Sigmoid colon (tissue), 7 donors: ENCODE measurements around the gene HAND1. TPM values are rescaled to one million over a fixed set of nuclear protein-coding genes. Genes with fewer than 3 reads are reported as not detected.
A peak's percentile ranks its signal among the peaks of the same experiment; 100 is the strongest.

Source experiments
- DNase-seq: peaks from one replicate; pipeline ENCODE4 v3.0.0-alpha.2; 2019
- H3K27ac ChIP-seq, 4 donors: fragments of 200-600 bp; sonication (generic); one replicate each; pipeline ENCODE4 v1.5.1; 2016 to 2019; ENCODE audit warnings: mild to moderate bottlenecking in 1 of 4
- H3K27me3 ChIP-seq, 3 donors: fragments of 200-600 bp; sonication (generic); one replicate each; pipeline ENCODE4 v1.5.1; 2019; ENCODE audit warnings: mild to moderate bottlenecking in 1 of 3
- H3K36me3 ChIP-seq, 4 donors: fragments of 200-600 bp; sonication (generic); one replicate each; pipeline ENCODE4 v1.5.1; 2016 to 2019
- H3K4me1 ChIP-seq, 4 donors: fragments of 200-600 bp; sonication (generic); one replicate each; pipeline ENCODE4 v1.5.1; 2017 to 2019
- H3K4me3 ChIP-seq, 4 donors: fragments of 200-600 bp; sonication (generic); one replicate each; pipeline ENCODE4 v1.5.1; 2017 to 2019; ENCODE audit warnings: mild to moderate bottlenecking in 2 of 4, moderate library complexity in 1 of 4
- H3K9me3 ChIP-seq, 4 donors: fragments of 200-600 bp in 3 of 4; sonication (generic) in 3 of 4; one replicate each; pipeline versions ENCODE4 v1.5.1 to v1.6.1; 2013 to 2019
- EP300 ChIP-seq, 4 donors: sonication (generic); formaldehyde crosslinking; IDR thresholded peaks; one replicate each; pipeline ENCODE4 v1.6.1; 2017; ENCODE audit warnings: antibody characterized with exemption in 4 of 4
- POLR2A ChIP-seq, 2 donors: fragments of 450-650 bp; IDR thresholded peaks; one replicate each; pipeline ENCODE4 v1.6.1; 2016; ENCODE audit warnings: antibody characterized with exemption in 2 of 2, mild to moderate bottlenecking in 2 of 2, moderate library complexity in 2 of 2
- POLR2AphosphoS5 ChIP-seq, 4 donors: sonication (generic); formaldehyde crosslinking; IDR thresholded peaks; one replicate each; pipeline ENCODE4 v1.6.1; 2017; ENCODE audit warnings: antibody characterized with exemption in 4 of 4
- WGBS, 2 donors: extraction: QIAGEN DNeasy Blood & Tissue Kit; methylation state at CpG; one replicate each; pipeline ENCODE4 v1.1.7; 2013; 5-methylcytosine and 5-hydroxymethylcytosine counted together
- intact Hi-C: fragments of 100-400 bp; cut with DNase I; formaldehyde crosslinking; loops from one replicate; pipeline ENCODE4 v1.15.1; 2023
- polyA plus RNA-seq, 3 donors: library from polyadenylated mRNA; stranded (reverse); fragments of 200-250 nt; gene quantifications; one replicate each; pipeline ENCODE4 v1.2.3, GENCODE V29; 2013
- total RNA-seq, 4 donors: library from RNA; depleted of rRNA; stranded (reverse); fragments of >200 nt; gene quantifications; one replicate each; pipeline ENCODE4 v1.1.0, GENCODE V29; 2016
- TF ChIP-seq, protein P1 (sequence below), 4 experiments: fragments of 450-650 bp in 3 of 4; fragments of 200-600 bp in 1 of 4; IDR thresholded peaks; one replicate each; pipeline ENCODE4 v1.5.1; 2016 to 2019; ENCODE audit warnings: antibody characterized with exemption in 4 of 4, mild to moderate bottlenecking in 3 of 4, moderate library complexity in 2 of 4
- donor health status: healthy with polysubstance abuse.
- donor health status: Bipolar disorder and iron deficiency.
- donor health status: healthy.

The HAND1 gene
- total and polyA plus RNA-seq, 7 donors, result 2.4 to 69.2 (median 46.0) TPM; not detected in 1

DNA sequence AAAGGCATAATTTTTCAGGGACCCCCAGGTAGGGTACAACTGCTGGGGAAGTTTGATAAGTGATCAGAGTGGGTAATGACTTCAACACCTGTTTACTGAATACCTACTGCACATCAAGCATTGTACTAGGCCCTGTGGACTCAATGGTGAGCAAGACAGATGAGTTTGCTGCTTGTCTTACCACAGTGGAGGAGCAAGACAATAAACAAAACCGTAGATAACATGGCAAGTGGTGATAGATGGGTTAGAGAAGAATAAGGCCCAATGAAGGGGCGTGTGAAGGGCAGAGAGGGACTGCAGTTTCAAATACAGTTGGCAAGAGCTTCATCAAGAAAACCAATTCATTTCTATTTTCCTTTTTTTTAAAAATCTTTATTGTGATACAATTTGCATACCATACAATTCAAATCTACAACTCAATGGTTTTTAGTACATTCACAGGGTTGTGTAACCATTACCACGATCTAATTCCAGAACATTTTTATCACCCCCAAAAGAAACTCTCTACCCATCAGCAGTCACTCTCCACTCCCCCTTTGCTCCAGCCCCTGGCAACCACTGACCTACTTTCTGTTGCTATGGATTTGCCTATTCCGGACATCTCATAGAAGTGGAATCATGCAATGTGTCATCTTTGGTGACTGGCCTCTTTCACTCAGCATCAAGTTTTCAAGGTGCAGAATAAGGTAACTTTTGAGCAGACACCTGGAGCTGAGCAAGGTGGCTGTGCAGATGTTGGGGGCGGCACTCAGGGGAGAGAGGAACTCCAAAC, 31.9 kb upstream of the HAND1 start:
- no peaks in the 10 kb centered on the region for H3K36me3 ChIP-seq
- no peak overlapping the region for H3K4me3 ChIP-seq
- WGBS, 2 donors, result 71 to 75% methylated on average over 5 of the region's 5 CpGs
- no peaks in the 10 kb centered on the region for H3K27me3 ChIP-seq
- peaks cover 0 to 12% (median 8%) of the 10 kb centered on the region in 4 donors for H3K4me1 ChIP-seq
- no peak overlapping the region for H3K27ac ChIP-seq
- intact Hi-C loops, result no loop called here
- DNase-seq, result peak; percentile 6
- TF ChIP-seq POLR2AphosphoS5 (IDR thresholded peaks at IDR 0.05) (no peak), EP300 (IDR thresholded peaks at IDR 0.05) (no peak), POLR2A (IDR thresholded peaks at IDR 0.05) (no peak)
- TF ChIP-seq, protein P1, sequence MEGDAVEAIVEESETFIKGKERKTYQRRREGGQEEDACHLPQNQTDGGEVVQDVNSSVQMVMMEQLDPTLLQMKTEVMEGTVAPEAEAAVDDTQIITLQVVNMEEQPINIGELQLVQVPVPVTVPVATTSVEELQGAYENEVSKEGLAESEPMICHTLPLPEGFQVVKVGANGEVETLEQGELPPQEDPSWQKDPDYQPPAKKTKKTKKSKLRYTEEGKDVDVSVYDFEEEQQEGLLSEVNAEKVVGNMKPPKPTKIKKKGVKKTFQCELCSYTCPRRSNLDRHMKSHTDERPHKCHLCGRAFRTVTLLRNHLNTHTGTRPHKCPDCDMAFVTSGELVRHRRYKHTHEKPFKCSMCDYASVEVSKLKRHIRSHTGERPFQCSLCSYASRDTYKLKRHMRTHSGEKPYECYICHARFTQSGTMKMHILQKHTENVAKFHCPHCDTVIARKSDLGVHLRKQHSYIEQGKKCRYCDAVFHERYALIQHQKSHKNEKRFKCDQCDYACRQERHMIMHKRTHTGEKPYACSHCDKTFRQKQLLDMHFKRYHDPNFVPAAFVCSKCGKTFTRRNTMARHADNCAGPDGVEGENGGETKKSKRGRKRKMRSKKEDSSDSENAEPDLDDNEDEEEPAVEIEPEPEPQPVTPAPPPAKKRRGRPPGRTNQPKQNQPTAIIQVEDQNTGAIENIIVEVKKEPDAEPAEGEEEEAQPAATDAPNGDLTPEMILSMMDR (IDR thresholded peaks at IDR 0.05), result no peak
- H3K9me3 ChIP-seq, result no peaks in the 10 kb centered on the region

DNA sequence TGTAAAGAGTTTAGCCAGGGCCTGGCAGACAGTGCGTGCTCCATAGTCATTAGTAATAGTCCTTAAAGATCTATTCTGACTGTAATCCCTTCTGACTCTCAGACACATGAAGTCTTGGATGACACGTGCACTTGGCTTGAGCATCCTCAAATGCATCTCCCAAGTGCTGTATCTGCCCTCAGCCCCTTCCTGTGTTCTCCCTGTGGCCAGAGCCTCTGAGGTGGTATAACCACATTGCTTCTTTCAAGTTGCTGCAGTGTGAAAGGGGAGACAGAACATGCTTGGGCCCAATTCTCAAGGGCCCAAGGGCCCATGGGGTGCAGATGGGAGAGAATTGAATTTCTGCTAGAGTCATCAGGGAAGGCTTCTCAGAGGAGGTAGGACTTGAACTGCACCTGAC, 30.1 kb upstream of the HAND1 start:
- Histone ChIP-seq H3K4me1 (peaks cover 0 to 14% (median 8%) of the 10 kb centered on the region in 4 donors), H3K27me3 (no peaks in the 10 kb centered on the region), H3K36me3 (no peaks in the 10 kb centered on the region), H3K9me3 (no peaks in the 10 kb centered on the region), H3K27ac (no peak overlapping the region), H3K4me3 (no peak overlapping the region)
- TF ChIP-seq, protein P1 (IDR thresholded peaks at IDR 0.05), result no peak
- TF ChIP-seq POLR2A (IDR thresholded peaks at IDR 0.05) (no peak), EP300 (IDR thresholded peaks at IDR 0.05) (no peak), POLR2AphosphoS5 (IDR thresholded peaks at IDR 0.05) (no peak)
- intact Hi-C loops, result no loop called here
- WGBS, 2 donors, result 83 to 89% methylated on average over 2 of the region's 2 CpGs
- DNase-seq, result peak; percentile 4

DNA sequence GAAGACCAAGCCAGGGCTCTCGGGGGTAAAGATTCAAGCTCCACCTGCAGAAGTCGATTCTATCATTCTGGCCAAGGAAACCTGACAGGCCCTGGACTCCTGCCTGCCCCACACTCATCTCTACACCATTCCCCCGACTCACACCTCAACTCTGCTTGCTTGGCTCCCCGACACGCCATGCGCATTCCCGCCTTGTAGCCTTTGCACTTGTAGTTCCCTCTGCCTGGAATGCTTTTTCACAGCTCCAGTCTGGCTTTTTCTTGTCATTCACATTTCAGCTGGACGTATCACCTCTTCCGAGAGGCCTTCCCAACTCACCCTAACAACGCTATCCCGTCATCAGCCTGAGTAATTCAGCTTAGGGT, 28.7 kb upstream of the HAND1 start:
- DNase-seq, result no peak
- no peaks in the 10 kb centered on the region for H3K9me3 ChIP-seq
- 88 to 90% methylated on average over 11 of the region's 11 CpGs for WGBS, 2 donors
- intact Hi-C loops, result no loop called here
- no peaks in the 10 kb centered on the region for H3K27me3 ChIP-seq
- H3K36me3 ChIP-seq, result no peaks in the 10 kb centered on the region
- TF ChIP-seq, protein P1 (IDR thresholded peaks at IDR 0.05), result no peak
- TF ChIP-seq POLR2AphosphoS5 (IDR thresholded peaks at IDR 0.05) (no peak), POLR2A (IDR thresholded peaks at IDR 0.05) (no peak), EP300 (IDR thresholded peaks at IDR 0.05) (no peak)
- no peak overlapping the region for H3K27ac ChIP-seq
- H3K4me3 ChIP-seq, result no peak overlapping the region
- H3K4me1 ChIP-seq, result peaks cover 0 to 14% (median 8%) of the 10 kb centered on the region in 4 donors

DNA sequence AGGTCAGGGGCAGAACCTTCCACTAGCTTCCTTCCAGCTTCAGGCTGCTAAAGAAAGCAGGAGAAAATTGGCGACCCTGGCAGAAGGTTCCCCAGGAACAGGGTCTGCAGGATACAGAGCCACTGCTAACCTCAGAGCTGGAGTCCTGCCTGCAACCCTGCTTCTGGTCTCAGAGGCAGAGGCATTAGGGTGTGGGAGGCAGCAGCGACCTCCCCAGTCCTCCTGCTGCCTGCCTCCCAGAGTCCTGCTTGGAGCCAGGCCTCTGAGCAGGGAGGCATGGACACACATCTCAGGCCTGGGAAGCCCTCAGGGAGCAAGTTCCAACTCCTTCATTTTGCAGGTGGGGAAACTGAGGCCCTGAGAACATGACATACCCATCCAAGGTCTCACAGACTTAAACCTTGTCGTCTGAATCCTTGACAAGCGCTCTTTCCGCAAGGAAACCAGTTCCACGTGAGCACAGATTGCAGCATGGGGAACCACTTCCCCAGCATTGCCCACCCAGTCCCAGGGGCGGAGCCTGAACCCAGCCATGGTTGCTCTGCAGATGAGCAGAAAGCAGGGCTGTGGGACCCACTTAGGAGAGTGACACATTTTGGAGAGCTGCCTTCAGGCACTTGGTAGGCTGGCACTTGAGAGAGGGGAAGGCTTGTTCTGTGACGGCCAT, 28.2 kb upstream of the HAND1 start:
- Histone ChIP-seq H3K27me3 (no peaks in the 10 kb centered on the region), H3K27ac (no peak overlapping the region), H3K9me3 (no peaks in the 10 kb centered on the region), H3K4me1 (peaks cover 0 to 14% (median 8%) of the 10 kb centered on the region in 4 donors), H3K4me3 (no peak overlapping the region), H3K36me3 (no peaks in the 10 kb centered on the region)
- DNase-seq, result peak; percentile 46
- intact Hi-C loops, result no loop called here
- 83 to 91% methylated on average over 8 of the region's 8 CpGs for WGBS, 2 donors
- no peak for TF ChIP-seq EP300 (IDR thresholded peaks at IDR 0.05)
- TF ChIP-seq POLR2A (IDR thresholded peaks at IDR 0.05), result no peak

DNA sequence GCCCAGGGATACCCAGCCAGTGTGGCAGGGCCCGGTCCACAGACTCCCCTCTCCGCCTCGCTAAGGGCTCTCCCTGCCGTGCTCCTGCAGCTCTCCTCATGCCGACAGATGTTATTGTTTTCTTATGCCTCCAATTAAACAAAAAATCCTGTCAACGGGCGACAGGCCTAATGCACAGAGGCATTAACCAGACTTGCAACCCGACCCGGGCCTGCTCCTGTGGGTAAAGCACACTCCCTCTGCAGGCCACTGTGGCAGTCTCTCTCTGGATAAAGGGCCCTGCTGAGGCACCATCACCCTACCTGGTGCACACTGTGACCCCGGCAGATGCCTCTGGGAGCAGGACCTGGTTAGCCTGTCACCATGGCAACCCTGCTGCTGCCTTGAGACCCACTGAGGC, 27.5 kb upstream of the HAND1 start:
- Histone ChIP-seq H3K36me3 (no peaks in the 10 kb centered on the region), H3K27ac (peak overlapping the region in 1 of 4 donors; percentile 25), H3K27me3 (no peaks in the 10 kb centered on the region), H3K4me3 (no peak overlapping the region), H3K4me1 (peaks cover 0 to 14% (median 8%) of the 10 kb centered on the region in 4 donors), H3K9me3 (no peaks in the 10 kb centered on the region)
- TF ChIP-seq, protein P1 (IDR thresholded peaks at IDR 0.05), result peak in 3 of 4 experiments; percentile 11 to 27 (median 23)
- TF ChIP-seq EP300 (IDR thresholded peaks at IDR 0.05), result no peak
- peak; percentile 65 for DNase-seq
- intact Hi-C loops, result no loop called here
- 79% methylated on average over 10 of the region's 10 CpGs for WGBS, 2 donors
